ENCODE measurements around the gene CDHR2. TPM values are rescaled to one million over a fixed set of nuclear protein-coding genes. Genes with fewer than 3 reads are reported as not detected.

CDHR2 gene
- total RNA-seq, 2 experiments from 2014 or later, result 0.23 to 0.47 TPM

DNA sequence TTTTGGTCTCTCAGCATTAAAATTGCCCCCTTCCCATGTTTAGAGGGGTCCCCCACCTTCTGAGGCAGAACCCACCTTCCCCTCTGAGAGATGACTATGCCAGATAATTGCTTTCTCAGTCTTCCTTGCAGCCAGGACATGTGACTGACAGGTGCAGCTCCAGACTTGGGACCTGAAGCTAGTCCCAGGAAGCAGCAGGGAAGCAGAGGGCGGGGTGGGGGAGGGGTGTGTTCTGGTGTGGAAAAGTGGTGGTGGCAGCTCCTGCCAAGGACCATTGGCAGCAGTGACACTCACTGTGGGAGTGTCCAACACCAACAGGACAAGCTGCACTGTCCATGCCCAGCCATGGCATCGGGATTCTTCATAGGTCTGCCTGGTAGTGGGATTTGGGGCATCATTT is 83.6 kb downstream of the CDHR2 start:
- no peak overlapping the region for H3K4me3 Mint-ChIP-seq
- ATAC-seq (no peak), DNase-seq (no peak)
- peaks cover 17% of the 10 kb centered on the region for H3K4me1 Mint-ChIP-seq (ENCODE audit: low read depth)
- no peak overlapping the region for H3K27ac Mint-ChIP-seq
- TF ChIP-seq, protein P1, sequence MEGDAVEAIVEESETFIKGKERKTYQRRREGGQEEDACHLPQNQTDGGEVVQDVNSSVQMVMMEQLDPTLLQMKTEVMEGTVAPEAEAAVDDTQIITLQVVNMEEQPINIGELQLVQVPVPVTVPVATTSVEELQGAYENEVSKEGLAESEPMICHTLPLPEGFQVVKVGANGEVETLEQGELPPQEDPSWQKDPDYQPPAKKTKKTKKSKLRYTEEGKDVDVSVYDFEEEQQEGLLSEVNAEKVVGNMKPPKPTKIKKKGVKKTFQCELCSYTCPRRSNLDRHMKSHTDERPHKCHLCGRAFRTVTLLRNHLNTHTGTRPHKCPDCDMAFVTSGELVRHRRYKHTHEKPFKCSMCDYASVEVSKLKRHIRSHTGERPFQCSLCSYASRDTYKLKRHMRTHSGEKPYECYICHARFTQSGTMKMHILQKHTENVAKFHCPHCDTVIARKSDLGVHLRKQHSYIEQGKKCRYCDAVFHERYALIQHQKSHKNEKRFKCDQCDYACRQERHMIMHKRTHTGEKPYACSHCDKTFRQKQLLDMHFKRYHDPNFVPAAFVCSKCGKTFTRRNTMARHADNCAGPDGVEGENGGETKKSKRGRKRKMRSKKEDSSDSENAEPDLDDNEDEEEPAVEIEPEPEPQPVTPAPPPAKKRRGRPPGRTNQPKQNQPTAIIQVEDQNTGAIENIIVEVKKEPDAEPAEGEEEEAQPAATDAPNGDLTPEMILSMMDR (IDR thresholded peaks at IDR 0.05), result no peak
- ChIA-PET CTCF (interaction anchor here (3.3 kb wide), 1 partner anchor 28 kb away, joined by 19 read pairs; no protein-coding TSS in a partner anchor), POLR2A (no interaction called here)
- no peaks in the 10 kb centered on the region for H3K36me3 Mint-ChIP-seq (ENCODE audit: low read depth)
- H3K27me3 Mint-ChIP-seq, result peaks cover 59% of the 10 kb centered on the region
- intact Hi-C loops (cut with micrococcal nuclease), result no loop called here
- no peaks in the 10 kb centered on the region for H3K9me3 Mint-ChIP-seq

DNA sequence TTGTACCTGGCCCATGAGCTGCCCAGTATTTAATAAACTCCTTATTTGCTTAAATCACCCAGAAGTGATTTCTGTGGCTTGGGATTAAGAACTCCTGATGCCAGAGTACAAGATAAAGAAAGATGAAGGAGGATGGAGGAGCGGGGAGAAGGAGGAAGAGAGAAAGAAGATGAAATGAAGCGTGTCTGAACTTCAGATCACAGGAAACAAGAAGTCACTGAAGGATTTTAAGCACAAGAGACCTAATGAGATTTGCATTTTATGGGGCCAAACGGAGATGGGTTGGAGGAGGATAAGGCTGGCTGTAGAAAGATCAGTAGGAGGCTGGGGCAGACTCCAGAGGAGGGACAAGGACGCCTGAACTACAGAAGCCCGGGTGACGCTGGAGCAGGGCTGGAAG is 84.5 kb downstream of the CDHR2 start:
- DNase-seq (no peak), ATAC-seq (no peak)
- Mint-ChIP-seq H3K9me3 (no peaks in the 10 kb centered on the region), H3K27me3 (peaks cover 51% of the 10 kb centered on the region), H3K27ac (no peak overlapping the region), H3K4me3 (no peak overlapping the region), H3K4me1 (ENCODE audit: low read depth) (peaks cover 14% of the 10 kb centered on the region), H3K36me3 (ENCODE audit: low read depth) (no peaks in the 10 kb centered on the region)
- intact Hi-C loops (cut with micrococcal nuclease), result no loop called here
- TF ChIP-seq, protein P1 (IDR thresholded peaks at IDR 0.05), result no peak
- ChIA-PET CTCF (interaction anchor here (1.2 to 3.3 kb wide), 2 partner anchors 13 to 27 kb away, joined by 4 to 19 read pairs; partner anchors contain the start of gene TSPAN17), POLR2A (no interaction called here)

DNA sequence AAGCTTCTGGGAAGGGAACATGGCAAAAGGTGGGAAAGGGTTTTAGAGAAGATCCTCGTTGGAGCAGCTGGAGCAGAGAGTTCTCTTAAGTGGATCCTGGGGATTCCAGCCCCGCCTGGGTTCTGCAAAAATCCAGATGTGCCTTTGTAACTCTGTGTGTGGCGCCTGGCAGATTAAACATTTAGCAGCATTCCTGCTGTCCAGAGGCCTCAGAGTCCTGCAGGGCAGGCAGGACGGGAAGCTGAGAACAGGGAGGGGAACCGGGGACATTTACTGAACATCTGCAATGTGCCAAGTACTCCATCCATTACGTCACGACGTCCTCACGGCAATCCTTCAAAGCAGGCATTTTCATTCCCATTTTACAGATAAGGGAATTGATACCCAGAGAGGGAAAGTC is 87.3 kb downstream of the CDHR2 start:
- ChIA-PET POLR2A (interaction anchor here (0.6 kb wide), 1 partner anchor 10 kb away, joined by 3 read pairs; no protein-coding TSS in a partner anchor), CTCF (no interaction called here)
- DNase-seq (no peak), ATAC-seq (no peak)
- Mint-ChIP-seq H3K27me3 (peaks cover 29% of the 10 kb centered on the region), H3K4me3 (no peak overlapping the region), H3K4me1 (ENCODE audit: low read depth) (peaks cover 10% of the 10 kb centered on the region), H3K27ac (no peak overlapping the region), H3K9me3 (no peaks in the 10 kb centered on the region), H3K36me3 (ENCODE audit: low read depth) (no peaks in the 10 kb centered on the region)
- intact Hi-C loops (cut with micrococcal nuclease), result no loop called here
- TF ChIP-seq, protein P1 (IDR thresholded peaks at IDR 0.05), result no peak

DNA sequence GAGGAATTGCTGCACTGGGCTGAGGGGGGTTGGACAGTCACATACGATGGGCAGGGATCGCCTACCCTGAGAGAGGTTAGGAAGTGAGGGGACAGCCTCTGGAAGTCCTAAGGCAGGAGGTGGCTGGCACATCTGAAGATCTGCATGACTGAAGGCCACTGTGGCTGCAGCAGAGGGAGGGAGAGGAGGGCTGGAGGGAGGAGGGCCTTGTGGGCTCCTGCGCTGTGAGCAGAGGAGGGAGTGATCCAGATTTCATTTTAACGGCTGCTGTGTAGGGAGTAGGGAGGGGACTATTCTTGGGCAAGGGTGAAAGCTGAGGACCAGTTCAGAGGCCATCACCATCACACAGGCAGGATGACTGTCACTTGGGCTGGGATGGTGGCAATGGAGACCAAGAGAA is 88.4 kb downstream of the CDHR2 start:
- no peaks in the 10 kb centered on the region for H3K9me3 Mint-ChIP-seq
- no peak overlapping the region for H3K27ac Mint-ChIP-seq
- ChIA-PET CTCF (no interaction called here), POLR2A (interaction anchor here (1.3 kb wide), 1 partner anchor 10 kb away, joined by 4 read pairs; no protein-coding TSS in a partner anchor)
- intact Hi-C loops (cut with micrococcal nuclease), result no loop called here
- ATAC-seq (no peak), DNase-seq (no peak)
- no peak overlapping the region for H3K4me3 Mint-ChIP-seq
- H3K27me3 Mint-ChIP-seq, result peaks cover 21% of the 10 kb centered on the region
- no peaks in the 10 kb centered on the region for H3K36me3 Mint-ChIP-seq (ENCODE audit: low read depth)
- TF ChIP-seq, protein P1 (IDR thresholded peaks at IDR 0.05), result no peak
- H3K4me1 Mint-ChIP-seq (ENCODE audit: low read depth), result peaks cover 10% of the 10 kb centered on the region

DNA sequence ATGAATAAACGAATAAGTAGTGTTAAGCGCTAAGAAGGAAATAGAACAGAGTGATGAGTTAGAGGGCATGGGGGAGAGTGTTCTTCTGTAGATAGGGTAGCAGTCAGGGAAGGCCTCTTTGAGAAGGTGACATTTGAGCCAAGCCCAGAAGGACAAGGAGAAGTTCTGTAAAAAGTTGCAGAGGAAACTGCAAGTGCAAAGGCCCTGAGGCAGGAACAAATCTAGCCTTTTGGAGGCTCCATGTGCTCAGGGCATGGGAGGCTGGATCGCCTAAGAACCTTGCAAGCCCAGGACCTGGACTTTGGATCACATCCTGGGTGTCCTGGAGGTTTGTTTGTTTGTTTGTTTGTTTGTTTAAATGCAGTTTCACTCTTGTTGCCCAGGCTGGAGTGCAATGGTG is 89.3 kb downstream of the CDHR2 start:
- no peak for DNase-seq
- Mint-ChIP-seq H3K4me3 (no peak overlapping the region), H3K9me3 (no peaks in the 10 kb centered on the region), H3K27me3 (peaks cover 17% of the 10 kb centered on the region), H3K27ac (no peak overlapping the region), H3K4me1 (ENCODE audit: low read depth) (peaks cover 10% of the 10 kb centered on the region), H3K36me3 (ENCODE audit: low read depth) (no peaks in the 10 kb centered on the region)
- intact Hi-C loops (cut with micrococcal nuclease), result no loop called here
- ATAC-seq, result no peak
- ChIA-PET POLR2A (interaction anchor here (0.5 to 1.3 kb wide), 2 partner anchors 9 to 20 kb away, joined by 3 to 4 read pairs; no protein-coding TSS in a partner anchor), CTCF (no interaction called here)
- TF ChIP-seq, protein P1 (IDR thresholded peaks at IDR 0.05), result no peak

Measured in activated CD8-positive, alpha-beta T cell treated with anti-CD3 and anti-CD28 coated beads for 36 hours (primary cell).